SK-N-SH treated with all-trans-retinoic acid at 6 μM for 48 hours (cell line): Measurements from ENCODE around the gene ACOXL.

Source experiments
- ATAC-seq: fragments of 200-7000 bp; cut with Tn5 transposase; 3 replicates; pipeline ENCODE4 v1.9.1; 2020; ENCODE audit warnings: mild to moderate bottlenecking, moderate library complexity
- ARNTL ChIP-seq: fragments of 450-650 bp; formaldehyde crosslinking; IDR thresholded peaks from 2 replicates; pipeline ENCODE4 v1.5.0; 2020; ENCODE audit warnings: low read depth, mild to moderate bottlenecking, moderate library complexity, borderline replicate concordance
- BACH2 ChIP-seq: fragments of 250-450 bp; sonication (Bioruptor Pico); IDR thresholded peaks from 2 replicates; pipeline ENCODE4 v1.9.0; 2021; ENCODE audit warnings: mild to moderate bottlenecking, borderline replicate concordance
- CSDC2 ChIP-seq: fragments of 250-450 bp; sonication (Bioruptor Pico); IDR thresholded peaks from 2 replicates; pipeline ENCODE4 v1.5.0; 2020; ENCODE audit warnings: mild to moderate bottlenecking, moderate library complexity
- GLIS3 ChIP-seq: fragments of 250-450 bp; sonication (Bioruptor Pico); IDR thresholded peaks from 2 replicates; pipeline ENCODE4 v1.5.0; 2020; ENCODE audit warnings: mild to moderate bottlenecking, moderate library complexity
- ISL1 ChIP-seq: fragments of 250-450 bp; sonication (Bioruptor Pico); IDR thresholded peaks from 2 replicates; pipeline ENCODE4 v2.1.2; 2022; ENCODE audit warnings: mild to moderate bottlenecking, moderate library complexity
- OSR1 ChIP-seq: fragments of 250-450 bp; sonication (Bioruptor Pico); IDR thresholded peaks from 2 replicates; pipeline ENCODE4 v1.8.0; 2022; ENCODE audit warnings: moderate library complexity, mild to moderate bottlenecking, inconsistent platforms
- PPARA ChIP-seq: fragments of 250-450 bp; sonication (Bioruptor Pico); IDR thresholded peaks from 2 replicates; pipeline ENCODE4 v1.5.0; 2020; ENCODE audit warnings: mild to moderate bottlenecking, borderline replicate concordance
- RARB ChIP-seq: fragments of 250-450 bp; sonication (Bioruptor Pico); IDR thresholded peaks from 2 replicates; pipeline ENCODE4 v1.8.0; 2021; ENCODE audit warnings: mild to moderate bottlenecking, moderate library complexity
- SNAI2 ChIP-seq: fragments of 250-450 bp; sonication (Bioruptor Pico); IDR thresholded peaks from 2 replicates; pipeline ENCODE4 v1.5.0; 2020; ENCODE audit warnings: mild to moderate bottlenecking, moderate library complexity
- TCF4 ChIP-seq: fragments of 250-450 bp; sonication (Bioruptor Pico); IDR thresholded peaks from 2 replicates; pipeline ENCODE4 v1.8.0; 2021; ENCODE audit warnings: mild to moderate bottlenecking, moderate library complexity, borderline replicate concordance
- TOX ChIP-seq: fragments of 250-450 bp; sonication (Bioruptor Pico); IDR thresholded peaks from 2 replicates; pipeline ENCODE4 v1.8.0; 2021; ENCODE audit warnings: mild to moderate bottlenecking, moderate library complexity, borderline replicate concordance
- ZC3H10 ChIP-seq: fragments of 250-450 bp; sonication (Bioruptor Pico); IDR thresholded peaks from 2 replicates; pipeline ENCODE4 v1.5.1; 2021; ENCODE audit warnings: mild to moderate bottlenecking, moderate library complexity
- ZFP3 ChIP-seq: fragments of 250-450 bp; sonication (Bioruptor Pico); IDR thresholded peaks from 2 replicates; pipeline ENCODE4 v1.5.0; 2020; ENCODE audit warnings: mild to moderate bottlenecking, moderate library complexity
- ZFP30 ChIP-seq: fragments of 450-650 bp; formaldehyde crosslinking; IDR thresholded peaks from 2 replicates; pipeline ENCODE4 v1.5.0; 2022; ENCODE audit warnings: mild to moderate bottlenecking, moderate library complexity
- ZNF565 ChIP-seq: fragments of 450-650 bp; formaldehyde crosslinking; conservative IDR thresholded peaks from 2 replicates; pipeline ENCODE4 v1.5.0; 2020; ENCODE audit warnings: low read depth, mild to moderate bottlenecking, moderate library complexity
- ZNF70 ChIP-seq: fragments of 450-650 bp; formaldehyde crosslinking; IDR thresholded peaks from 2 replicates; pipeline ENCODE4 v1.5.0; 2020; ENCODE audit warnings: mild to moderate bottlenecking, moderate library complexity
- ZNF8 ChIP-seq: fragments of 450-650 bp; formaldehyde crosslinking; IDR thresholded peaks from 2 replicates; pipeline ENCODE4 v1.5.0; 2020; ENCODE audit warnings: mild to moderate bottlenecking, moderate library complexity
- TF ChIP-seq, protein P1 (sequence below): fragments of 250-450 bp; sonication (Bioruptor Pico); IDR thresholded peaks from 2 replicates; pipeline ENCODE4 v1.8.0; 2020; ENCODE audit warnings: mild to moderate bottlenecking, moderate library complexity, borderline replicate concordance
- TF ChIP-seq, protein P2 (sequence below): fragments of 250-450 bp; sonication (Bioruptor Pico); IDR thresholded peaks from 2 replicates; pipeline ENCODE4 v1.5.0; 2020; ENCODE audit warnings: mild to moderate bottlenecking, moderate library complexity
- TF ChIP-seq, protein P3 (sequence below): fragments of 250-450 bp; sonication (Bioruptor Pico); IDR thresholded peaks from 2 replicates; pipeline ENCODE4 v1.5.1; 2020; ENCODE audit warnings: low read depth, mild to moderate bottlenecking, moderate library complexity
- TF ChIP-seq, protein P4 (sequence below): fragments of 250-450 bp; sonication (Bioruptor Pico); IDR thresholded peaks from 2 replicates; pipeline ENCODE4 v1.8.0; 2021; ENCODE audit warnings: low read depth, mild to moderate bottlenecking, moderate library complexity, borderline replicate concordance
- TF ChIP-seq, protein P5 (sequence below): fragments of 250-450 bp; sonication (Bioruptor Pico); IDR thresholded peaks from 2 replicates; pipeline ENCODE4 v1.5.1; 2021; ENCODE audit warnings: mild to moderate bottlenecking, moderate library complexity

The ACOXL gene

DNA sequence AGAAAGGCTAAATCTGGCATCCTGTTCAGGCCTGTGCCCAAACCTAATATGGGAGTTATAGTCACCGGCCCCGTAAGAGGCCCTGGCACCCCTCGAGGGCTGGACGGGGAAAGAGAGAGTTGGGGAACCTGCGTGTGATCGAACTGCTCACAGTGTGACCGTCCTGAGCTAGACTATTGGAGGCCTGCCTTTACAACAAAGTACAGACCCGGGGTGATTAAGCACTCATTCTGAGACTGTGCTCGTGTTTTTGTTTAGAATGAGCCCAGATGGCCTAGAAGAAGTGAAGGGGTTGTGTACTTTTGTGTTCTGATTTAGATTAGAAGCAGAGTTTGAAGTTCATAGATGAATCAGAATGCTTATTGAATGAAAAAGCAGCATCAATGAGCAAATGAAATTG is 115.3 kb downstream of the ACOXL start:
- ATAC-seq: no peak
- TF ChIP-seq OSR1 (CRISPR knock-in tag) (no peak), ISL1 (CRISPR knock-in tag) (no peak), TOX (CRISPR knock-in tag) (no peak), ZNF70 (CRISPR knock-in tag) (no peak), CSDC2 (CRISPR knock-in tag) (no peak), PPARA (CRISPR knock-in tag) (no peak), ZFP30 (CRISPR knock-in tag) (no peak), ZNF565 (no peak), BACH2 (CRISPR knock-in tag) (no peak), ZFP3 (CRISPR knock-in tag) (no peak), ZC3H10 (CRISPR knock-in tag) (no peak), ZNF8 (CRISPR knock-in tag) (no peak), ARNTL (CRISPR knock-in tag) (no peak), SNAI2 (CRISPR knock-in tag) (no peak), RARB (CRISPR knock-in tag) (no peak)
- TF ChIP-seq, protein P1, sequence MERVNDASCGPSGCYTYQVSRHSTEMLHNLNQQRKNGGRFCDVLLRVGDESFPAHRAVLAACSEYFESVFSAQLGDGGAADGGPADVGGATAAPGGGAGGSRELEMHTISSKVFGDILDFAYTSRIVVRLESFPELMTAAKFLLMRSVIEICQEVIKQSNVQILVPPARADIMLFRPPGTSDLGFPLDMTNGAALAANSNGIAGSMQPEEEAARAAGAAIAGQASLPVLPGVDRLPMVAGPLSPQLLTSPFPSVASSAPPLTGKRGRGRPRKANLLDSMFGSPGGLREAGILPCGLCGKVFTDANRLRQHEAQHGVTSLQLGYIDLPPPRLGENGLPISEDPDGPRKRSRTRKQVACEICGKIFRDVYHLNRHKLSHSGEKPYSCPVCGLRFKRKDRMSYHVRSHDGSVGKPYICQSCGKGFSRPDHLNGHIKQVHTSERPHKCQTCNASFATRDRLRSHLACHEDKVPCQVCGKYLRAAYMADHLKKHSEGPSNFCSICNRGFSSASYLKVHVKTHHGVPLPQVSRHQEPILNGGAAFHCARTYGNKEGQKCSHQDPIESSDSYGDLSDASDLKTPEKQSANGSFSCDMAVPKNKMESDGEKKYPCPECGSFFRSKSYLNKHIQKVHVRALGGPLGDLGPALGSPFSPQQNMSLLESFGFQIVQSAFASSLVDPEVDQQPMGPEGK (CRISPR knock-in tag): no peak
- TF ChIP-seq, protein P2, sequence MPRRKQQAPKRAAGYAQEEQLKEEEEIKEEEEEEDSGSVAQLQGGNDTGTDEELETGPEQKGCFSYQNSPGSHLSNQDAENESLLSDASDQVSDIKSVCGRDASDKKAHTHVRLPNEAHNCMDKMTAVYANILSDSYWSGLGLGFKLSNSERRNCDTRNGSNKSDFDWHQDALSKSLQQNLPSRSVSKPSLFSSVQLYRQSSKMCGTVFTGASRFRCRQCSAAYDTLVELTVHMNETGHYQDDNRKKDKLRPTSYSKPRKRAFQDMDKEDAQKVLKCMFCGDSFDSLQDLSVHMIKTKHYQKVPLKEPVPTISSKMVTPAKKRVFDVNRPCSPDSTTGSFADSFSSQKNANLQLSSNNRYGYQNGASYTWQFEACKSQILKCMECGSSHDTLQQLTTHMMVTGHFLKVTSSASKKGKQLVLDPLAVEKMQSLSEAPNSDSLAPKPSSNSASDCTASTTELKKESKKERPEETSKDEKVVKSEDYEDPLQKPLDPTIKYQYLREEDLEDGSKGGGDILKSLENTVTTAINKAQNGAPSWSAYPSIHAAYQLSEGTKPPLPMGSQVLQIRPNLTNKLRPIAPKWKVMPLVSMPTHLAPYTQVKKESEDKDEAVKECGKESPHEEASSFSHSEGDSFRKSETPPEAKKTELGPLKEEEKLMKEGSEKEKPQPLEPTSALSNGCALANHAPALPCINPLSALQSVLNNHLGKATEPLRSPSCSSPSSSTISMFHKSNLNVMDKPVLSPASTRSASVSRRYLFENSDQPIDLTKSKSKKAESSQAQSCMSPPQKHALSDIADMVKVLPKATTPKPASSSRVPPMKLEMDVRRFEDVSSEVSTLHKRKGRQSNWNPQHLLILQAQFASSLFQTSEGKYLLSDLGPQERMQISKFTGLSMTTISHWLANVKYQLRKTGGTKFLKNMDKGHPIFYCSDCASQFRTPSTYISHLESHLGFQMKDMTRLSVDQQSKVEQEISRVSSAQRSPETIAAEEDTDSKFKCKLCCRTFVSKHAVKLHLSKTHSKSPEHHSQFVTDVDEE (CRISPR knock-in tag): no peak
- TF ChIP-seq, protein P3, sequence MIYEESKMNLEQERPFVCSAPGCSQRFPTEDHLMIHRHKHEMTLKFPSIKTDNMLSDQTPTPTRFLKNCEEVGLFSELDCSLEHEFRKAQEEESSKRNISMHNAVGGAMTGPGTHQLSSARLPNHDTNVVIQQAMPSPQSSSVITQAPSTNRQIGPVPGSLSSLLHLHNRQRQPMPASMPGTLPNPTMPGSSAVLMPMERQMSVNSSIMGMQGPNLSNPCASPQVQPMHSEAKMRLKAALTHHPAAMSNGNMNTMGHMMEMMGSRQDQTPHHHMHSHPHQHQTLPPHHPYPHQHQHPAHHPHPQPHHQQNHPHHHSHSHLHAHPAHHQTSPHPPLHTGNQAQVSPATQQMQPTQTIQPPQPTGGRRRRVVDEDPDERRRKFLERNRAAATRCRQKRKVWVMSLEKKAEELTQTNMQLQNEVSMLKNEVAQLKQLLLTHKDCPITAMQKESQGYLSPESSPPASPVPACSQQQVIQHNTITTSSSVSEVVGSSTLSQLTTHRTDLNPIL: no peak
- TF ChIP-seq, protein P4, sequence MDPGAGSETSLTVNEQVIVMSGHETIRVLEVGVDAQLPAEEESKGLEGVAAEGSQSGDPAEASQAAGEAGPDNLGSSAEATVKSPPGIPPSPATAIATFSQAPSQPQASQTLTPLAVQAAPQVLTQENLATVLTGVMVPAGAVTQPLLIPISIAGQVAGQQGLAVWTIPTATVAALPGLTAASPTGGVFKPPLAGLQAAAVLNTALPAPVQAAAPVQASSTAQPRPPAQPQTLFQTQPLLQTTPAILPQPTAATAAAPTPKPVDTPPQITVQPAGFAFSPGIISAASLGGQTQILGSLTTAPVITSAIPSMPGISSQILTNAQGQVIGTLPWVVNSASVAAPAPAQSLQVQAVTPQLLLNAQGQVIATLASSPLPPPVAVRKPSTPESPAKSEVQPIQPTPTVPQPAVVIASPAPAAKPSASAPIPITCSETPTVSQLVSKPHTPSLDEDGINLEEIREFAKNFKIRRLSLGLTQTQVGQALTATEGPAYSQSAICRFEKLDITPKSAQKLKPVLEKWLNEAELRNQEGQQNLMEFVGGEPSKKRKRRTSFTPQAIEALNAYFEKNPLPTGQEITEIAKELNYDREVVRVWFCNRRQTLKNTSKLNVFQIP (CRISPR knock-in tag): no peak
- TF ChIP-seq, protein P5, sequence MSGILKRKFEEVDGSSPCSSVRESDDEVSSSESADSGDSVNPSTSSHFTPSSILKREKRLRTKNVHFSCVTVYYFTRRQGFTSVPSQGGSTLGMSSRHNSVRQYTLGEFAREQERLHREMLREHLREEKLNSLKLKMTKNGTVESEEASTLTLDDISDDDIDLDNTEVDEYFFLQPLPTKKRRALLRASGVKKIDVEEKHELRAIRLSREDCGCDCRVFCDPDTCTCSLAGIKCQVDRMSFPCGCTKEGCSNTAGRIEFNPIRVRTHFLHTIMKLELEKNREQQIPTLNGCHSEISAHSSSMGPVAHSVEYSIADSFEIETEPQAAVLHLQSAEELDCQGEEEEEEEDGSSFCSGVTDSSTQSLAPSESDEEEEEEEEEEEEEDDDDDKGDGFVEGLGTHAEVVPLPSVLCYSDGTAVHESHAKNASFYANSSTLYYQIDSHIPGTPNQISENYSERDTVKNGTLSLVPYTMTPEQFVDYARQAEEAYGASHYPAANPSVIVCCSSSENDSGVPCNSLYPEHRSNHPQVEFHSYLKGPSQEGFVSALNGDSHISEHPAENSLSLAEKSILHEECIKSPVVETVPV (CRISPR knock-in tag): no peak

DNA sequence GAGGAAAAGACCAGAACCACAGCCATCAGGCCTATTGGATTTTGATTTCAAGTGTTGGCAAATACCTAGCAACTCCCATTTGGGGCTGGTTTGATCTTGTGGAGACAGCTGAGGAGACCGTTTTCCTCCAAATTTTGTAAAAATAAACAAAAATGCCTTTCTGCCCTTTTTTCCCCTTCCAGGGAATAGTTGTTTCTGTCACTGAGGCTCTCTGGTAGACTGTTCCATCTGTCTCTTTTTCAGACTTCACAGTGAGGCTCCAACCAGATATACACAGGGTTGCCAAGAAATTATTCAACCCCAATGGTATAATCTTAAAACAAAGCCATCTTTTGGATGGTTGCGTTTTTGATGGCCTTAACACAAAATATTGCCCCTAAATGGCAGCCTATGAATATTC is 115.7 kb downstream of the ACOXL start:
- no peak for ATAC-seq
- TF ChIP-seq ZNF70 (CRISPR knock-in tag) (no peak), ZFP30 (CRISPR knock-in tag) (no peak), PPARA (CRISPR knock-in tag) (no peak), TCF4 (CRISPR knock-in tag) (no peak), ZC3H10 (CRISPR knock-in tag) (no peak)

DNA sequence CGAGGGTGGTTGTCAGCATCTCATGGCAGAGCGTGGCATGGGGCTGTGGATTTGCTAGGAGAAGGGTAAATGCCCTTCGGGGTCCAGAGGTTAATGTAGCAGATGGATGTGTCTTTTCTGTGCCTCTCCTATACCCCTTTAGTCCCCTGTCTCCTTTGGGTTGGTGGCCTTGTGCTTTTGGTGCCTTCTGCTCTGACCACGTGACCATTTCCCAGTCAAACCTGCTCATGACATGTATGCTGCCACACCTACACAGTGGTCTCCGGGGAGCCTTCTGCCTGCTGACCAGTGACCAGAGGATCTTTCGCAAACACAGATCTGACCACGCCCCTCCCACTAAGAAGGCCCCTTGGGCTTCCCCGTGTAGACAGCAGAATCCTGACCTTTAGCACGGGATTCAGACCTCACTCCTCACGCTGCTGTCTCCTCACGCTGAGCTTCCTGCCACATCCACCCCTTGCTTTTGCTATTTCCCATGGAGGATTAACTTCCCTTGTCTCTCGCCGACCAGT is 116.2 kb downstream of the ACOXL start:
- ATAC-seq: no peak
- no peak for TF ChIP-seq CSDC2 (CRISPR knock-in tag)
- TF ChIP-seq, protein P3: no peak
- TF ChIP-seq OSR1 (CRISPR knock-in tag): no peak
- no peak for TF ChIP-seq ZNF70 (CRISPR knock-in tag)
- TF ChIP-seq BACH2 (CRISPR knock-in tag): no peak
- TF ChIP-seq GLIS3 (CRISPR knock-in tag): no peak
- no peak for TF ChIP-seq PPARA (CRISPR knock-in tag)
- no peak for TF ChIP-seq SNAI2 (CRISPR knock-in tag)
- TF ChIP-seq, protein P5 (CRISPR knock-in tag): no peak
- TF ChIP-seq, protein P2 (CRISPR knock-in tag): no peak
- TF ChIP-seq ZNF8 (CRISPR knock-in tag): no peak
- no peak for TF ChIP-seq TCF4 (CRISPR knock-in tag)
- no peak for TF ChIP-seq ZFP30 (CRISPR knock-in tag)
